Measurements from ENCODE around the gene PGLYRP1. TPM values are rescaled to one million over a fixed set of nuclear protein-coding genes. Genes with fewer than 3 reads are reported as not detected.

Gene PGLYRP1
- total and polyA plus RNA-seq, 2 of the 13 experiments (the other 11 are each of a cell fraction or from before 2014, with no cell fraction given), result not detected

- TF ChIP-seq KDM4B (CRISPR knock-in tag; IDR thresholded peaks at IDR 0.05) (no peak), AHDC1 (CRISPR knock-in tag; IDR thresholded peaks at IDR 0.05; ENCODE audit: borderline replicate concordance) (no peak), SP2 (CRISPR knock-in tag; IDR thresholded peaks at IDR 0.05) (peak; percentile 97), HMGXB3 (CRISPR knock-in tag; IDR thresholded peaks at IDR 0.05; ENCODE audit: borderline replicate concordance) (no peak), PHF21A (CRISPR knock-in tag; IDR thresholded peaks at IDR 0.05) (peak; percentile 49; the same call in 1 of the 2 replicates), FOXC1 (CRISPR knock-in tag; IDR thresholded peaks at IDR 0.05; ENCODE audit: borderline replicate concordance) (0 out of 2 replicates have a peak, but pooled peaks have one; percentile 54)
Measured at GRCh38 chr19:45994998-45995714, 27.7 kb downstream of the PGLYRP1 start, which contains the start of gene CCDC61 (continued).

Data from HepG2 (cell line).